ENCODE data around the gene BCL11A. TPM values are rescaled to one million over a fixed set of nuclear protein-coding genes. Genes with fewer than 3 reads are reported as not detected.

The BCL11A gene
- total RNA-seq, 2 experiments from 2014 or later, result 2.3 to 3.3 TPM

GRCh38 chr2:60556175-60556574, 2.7 kb upstream of the BCL11A start:
- CTCF ChIA-PET, result interaction anchor here (0.9 kb wide), 1 partner anchor 14 kb away, joined by 3 read pairs; no protein-coding TSS in a partner anchor
- Mint-ChIP-seq H3K27ac (peak overlapping the region; percentile 57), H3K4me1 (ENCODE audit: low read depth) (peaks cover 31% of the 10 kb centered on the region), H3K4me3 (peak overlapping the region; percentile 92), H3K27me3 (peaks cover 74% of the 10 kb centered on the region), H3K9me3 (no peaks in the 10 kb centered on the region), H3K36me3 (ENCODE audit: low read depth) (no peaks in the 10 kb centered on the region)
- peaks cover 51 to 73% of the 10 kb centered on the region in 2 experiments for H3K27me3 ChIP-seq (ENCODE audit: control insufficient read depth in 1 of 2, insufficient read depth in 2 of 2, low read length in 2 of 2)
- TF ChIP-seq CTCF (IDR thresholded peaks at IDR 0.05), result no peak
- peaks cover 0 to 21% of the 10 kb centered on the region in 2 experiments for H3K9me3 ChIP-seq (ENCODE audit: control insufficient read depth in 1 of 2, insufficient read depth in 1 of 2, low read length in 2 of 2)
- no peak overlapping the region for H3K4me3 ChIP-seq (ENCODE audit: low read length)
- intact Hi-C loops (cut with DNase I, micrococcal nuclease), result loop anchor here in 1 of 2 experiments (5.0 to 10.0 kb wide), 3 partner anchors 669 to 1531 kb away; no protein-coding TSS in a partner anchor
- H3K36me3 ChIP-seq (ENCODE audit: insufficient read depth, low read length), result no peaks in the 10 kb centered on the region
- peaks cover 56% of the 10 kb centered on the region for H3K4me1 ChIP-seq (ENCODE audit: insufficient read depth, low read length)
- DNase-seq (no peak), ATAC-seq (ENCODE audit: poor library complexity) (no peak)
- POLR2A ChIA-PET, result interaction anchor here (0.6 to 1.2 kb wide), 4 partner anchors 8 to 668 kb away, joined by 3 to 5 read pairs (median 4); no protein-coding TSS in a partner anchor
- no peak overlapping the region for H3K27ac ChIP-seq (ENCODE audit: low read depth in 1 of 2, low read length in 2 of 2)

- no peak for TF ChIP-seq CTCF (IDR thresholded peaks at IDR 0.05)
- intact Hi-C loops (cut with DNase I, micrococcal nuclease), result loop anchor here in 1 of 2 experiments (5.0 to 10.0 kb wide), 3 partner anchors 668 to 1531 kb away; no protein-coding TSS in a partner anchor
- ATAC-seq (ENCODE audit: poor library complexity) (no peak), DNase-seq (no peak)
- Histone ChIP-seq H3K4me1 (ENCODE audit: insufficient read depth, low read length) (peaks cover 60% of the 10 kb centered on the region), H3K27ac (ENCODE audit: low read depth in 1 of 2, low read length in 2 of 2) (no peak overlapping the region), H3K36me3 (ENCODE audit: insufficient read depth, low read length) (no peaks in the 10 kb centered on the region), H3K4me3 (ENCODE audit: low read length) (peak overlapping the region; percentile 81), H3K27me3 (ENCODE audit: control insufficient read depth in 1 of 2, insufficient read depth in 2 of 2, low read length in 2 of 2) (peaks cover 54 to 76% of the 10 kb centered on the region in 2 experiments), H3K9me3 (ENCODE audit: control insufficient read depth in 1 of 2, insufficient read depth in 1 of 2, low read length in 2 of 2) (peaks cover 0 to 21% of the 10 kb centered on the region in 2 experiments)
- Mint-ChIP-seq H3K4me1 (ENCODE audit: low read depth) (peaks cover 33% of the 10 kb centered on the region), H3K9me3 (no peaks in the 10 kb centered on the region), H3K27ac (peak overlapping the region; percentile 57), H3K27me3 (peaks cover 72% of the 10 kb centered on the region), H3K36me3 (ENCODE audit: low read depth) (no peaks in the 10 kb centered on the region), H3K4me3 (peak overlapping the region; percentile 92)
- POLR2A ChIA-PET, result interaction anchor here (0.6 to 1.2 kb wide), 4 partner anchors 8 to 668 kb away, joined by 3 to 5 read pairs (median 4); no protein-coding TSS in a partner anchor
- CTCF ChIA-PET, result interaction anchor here (0.9 kb wide), 1 partner anchor 13 kb away, joined by 3 read pairs; no protein-coding TSS in a partner anchor
Observed at GRCh38 chr2:60555783-60556139, 2.3 kb upstream of the BCL11A start.

GRCh38 chr2:60555066-60555782, 1.8 kb upstream of the BCL11A start:
- CTCF ChIA-PET, result interaction anchor here (0.9 kb wide), 1 partner anchor 13 kb away, joined by 3 read pairs; no protein-coding TSS in a partner anchor
- peak overlapping the region; percentile 81 for H3K4me3 ChIP-seq (ENCODE audit: low read length)
- H3K27ac Mint-ChIP-seq, result peak overlapping the region; percentile 57

More at GRCh38 chr2:60555066-60555782, 1.8 kb upstream of the BCL11A start:
- Mint-ChIP-seq H3K4me1 (ENCODE audit: low read depth) (peaks cover 37% of the 10 kb centered on the region), H3K9me3 (no peaks in the 10 kb centered on the region), H3K36me3 (ENCODE audit: low read depth) (peaks cover 2% of the 10 kb centered on the region), H3K4me3 (peak overlapping the region; percentile 92), H3K27me3 (peaks cover 72% of the 10 kb centered on the region)
- intact Hi-C loops (cut with DNase I, micrococcal nuclease), result loop anchor here in 1 of 2 experiments (5.0 to 10.0 kb wide), 3 partner anchors 668 to 1530 kb away; no protein-coding TSS in a partner anchor
- peaks cover 58 to 76% of the 10 kb centered on the region in 2 experiments for H3K27me3 ChIP-seq (ENCODE audit: control insufficient read depth in 1 of 2, insufficient read depth in 2 of 2, low read length in 2 of 2)
- H3K36me3 ChIP-seq (ENCODE audit: insufficient read depth, low read length), result no peaks in the 10 kb centered on the region
- DNase-seq (peak in 10 of 14 experiments; percentile 11 to 81 (median 54)), ATAC-seq (ENCODE audit: poor library complexity) (peak; percentile 58)
- peak; percentile 32 for TF ChIP-seq CTCF (IDR thresholded peaks at IDR 0.05)
- peaks cover 0 to 26% of the 10 kb centered on the region in 2 experiments for H3K9me3 ChIP-seq (ENCODE audit: control insufficient read depth in 1 of 2, insufficient read depth in 1 of 2, low read length in 2 of 2)
- POLR2A ChIA-PET, result interaction anchor here (0.6 to 1.1 kb wide), 2 partner anchors 202 to 667 kb away, joined by 3 read pairs; no protein-coding TSS in a partner anchor
- peaks cover 65% of the 10 kb centered on the region for H3K4me1 ChIP-seq (ENCODE audit: insufficient read depth, low read length)
- H3K27ac ChIP-seq (ENCODE audit: low read depth in 1 of 2, low read length in 2 of 2), result no peak overlapping the region

All from CD4-positive, alpha-beta T cell (primary cell).